Neural progenitor cell (in vitro differentiated cells): ENCODE results near the gene SDK2. TPM values are rescaled to one million over a fixed set of nuclear protein-coding genes. Genes with fewer than 3 reads are reported as not detected.
"Not testable (repeated sequence)": the region's sequence is repeated elsewhere in the genome, so short reads cannot be mapped to it uniquely, and the experiment has no call there.

Experiments
- DNase-seq: peaks from one replicate; pipeline ENCODE4 v3.0.0-alpha.2; 2016; ENCODE audit warnings: low spot score
- H2AFZ ChIP-seq: fragments of 200-600 bp; sonication (generic); replicated peaks from 2 replicates; pipeline ENCODE4 v1.6.1; 2016; ENCODE audit warnings: antibody characterized with exemption
- H3F3A ChIP-seq: fragments of 200-600 bp; sonication (generic); 2 replicates; pipeline ENCODE4 v1.6.1; 2016; ENCODE audit warnings: antibody characterized with exemption, low read depth
- H3K27ac ChIP-seq: fragments of 200-600 bp; sonication (generic); 2 replicates; pipeline ENCODE4 v1.5.1; 2016; ENCODE audit warnings: mild to moderate bottlenecking
- H3K27me3 ChIP-seq: fragments of 200-600 bp; sonication (generic); 2 replicates; pipeline ENCODE4 v1.6.1; 2016; ENCODE audit warnings: mild to moderate bottlenecking, moderate library complexity
- H3K36me3 ChIP-seq: fragments of 200-600 bp; sonication (generic); 2 replicates; pipeline ENCODE4 v1.5.1; 2016
- H3K4me1 ChIP-seq: fragments of 200-600 bp; sonication (generic); 2 replicates; pipeline ENCODE4 v1.6.1; 2016; ENCODE audit warnings: mixed run types
- H3K4me2 ChIP-seq: fragments of 200-600 bp; sonication (generic); 2 replicates; pipeline ENCODE4 v1.6.1; 2016
- H3K4me3 ChIP-seq: fragments of 200-600 bp; sonication (generic); 2 replicates; pipeline ENCODE4 v1.5.1; 2016
- H3K79me2 ChIP-seq: fragments of 200-600 bp; sonication (generic); 2 replicates; pipeline ENCODE4 v1.6.1; 2016; ENCODE audit warnings: low read depth
- H3K9ac ChIP-seq: fragments of 200-600 bp; sonication (generic); 2 replicates; pipeline ENCODE4 v1.6.1; 2016
- H3K9me3 ChIP-seq: fragments of 200-600 bp; sonication (generic); 2 replicates; pipeline ENCODE4 v1.5.1; 2016; ENCODE audit warnings: low read depth
- H4K20me1 ChIP-seq: fragments of 200-600 bp; sonication (generic); 2 replicates; pipeline ENCODE4 v1.6.1; 2016; ENCODE audit warnings: low read depth
- H3K27ac Mint-ChIP-seq: 3 replicates; pipeline ENCODE4 v1.8.0; 2021; ENCODE audit warnings: mixed read lengths
- H3K27me3 Mint-ChIP-seq: 2 replicates; pipeline ENCODE4 v1.8.0; 2022; ENCODE audit warnings: low read depth, mild to moderate bottlenecking, inconsistent platforms, moderate library complexity, mixed read lengths; ENCODE audit not compliant: insufficient read depth
- H3K36me3 Mint-ChIP-seq: 3 replicates; pipeline ENCODE4 v1.8.0; 2021; ENCODE audit warnings: mixed read lengths
- H3K4me1 Mint-ChIP-seq: 3 replicates; pipeline ENCODE4 v1.8.0; 2021; ENCODE audit warnings: mixed read lengths
- H3K4me3 Mint-ChIP-seq: 3 replicates; pipeline ENCODE4 v1.8.0; 2021; ENCODE audit warnings: mild to moderate bottlenecking, moderate library complexity, mixed read lengths
- H3K9me3 Mint-ChIP-seq: 3 replicates; pipeline ENCODE4 v1.8.0; 2020; ENCODE audit warnings: mixed read lengths
- EZH2 ChIP-seq: fragments of 200-600 bp; sonication (generic); IDR thresholded peaks from 2 replicates; pipeline ENCODE4 v1.6.1; 2017; ENCODE audit warnings: antibody characterized with exemption, mild to moderate bottlenecking, moderate library complexity
- EZH2phosphoT487 ChIP-seq: fragments of 200-600 bp; sonication (generic); IDR thresholded peaks from 2 replicates; pipeline ENCODE4 v1.6.1; 2017; ENCODE audit warnings: antibody characterized with exemption
- total RNA-seq: library from RNA; depleted of rRNA; stranded (reverse); fragments of >200 nt; gene quantifications from 2 replicates; pipeline ENCODE4 v1.2.3, GENCODE V29; 2015; ENCODE audit warnings: low replicate concordance
- TF ChIP-seq, protein P1 (sequence below): fragments of 200-600 bp; sonication (generic); IDR thresholded peaks from 2 replicates; pipeline ENCODE4 v1.5.1; 2017; ENCODE audit warnings: antibody characterized with exemption, mild to moderate bottlenecking

Gene SDK2
- total RNA-seq, 1 donor from 2014 or later, result 15.3 TPM

DNA sequence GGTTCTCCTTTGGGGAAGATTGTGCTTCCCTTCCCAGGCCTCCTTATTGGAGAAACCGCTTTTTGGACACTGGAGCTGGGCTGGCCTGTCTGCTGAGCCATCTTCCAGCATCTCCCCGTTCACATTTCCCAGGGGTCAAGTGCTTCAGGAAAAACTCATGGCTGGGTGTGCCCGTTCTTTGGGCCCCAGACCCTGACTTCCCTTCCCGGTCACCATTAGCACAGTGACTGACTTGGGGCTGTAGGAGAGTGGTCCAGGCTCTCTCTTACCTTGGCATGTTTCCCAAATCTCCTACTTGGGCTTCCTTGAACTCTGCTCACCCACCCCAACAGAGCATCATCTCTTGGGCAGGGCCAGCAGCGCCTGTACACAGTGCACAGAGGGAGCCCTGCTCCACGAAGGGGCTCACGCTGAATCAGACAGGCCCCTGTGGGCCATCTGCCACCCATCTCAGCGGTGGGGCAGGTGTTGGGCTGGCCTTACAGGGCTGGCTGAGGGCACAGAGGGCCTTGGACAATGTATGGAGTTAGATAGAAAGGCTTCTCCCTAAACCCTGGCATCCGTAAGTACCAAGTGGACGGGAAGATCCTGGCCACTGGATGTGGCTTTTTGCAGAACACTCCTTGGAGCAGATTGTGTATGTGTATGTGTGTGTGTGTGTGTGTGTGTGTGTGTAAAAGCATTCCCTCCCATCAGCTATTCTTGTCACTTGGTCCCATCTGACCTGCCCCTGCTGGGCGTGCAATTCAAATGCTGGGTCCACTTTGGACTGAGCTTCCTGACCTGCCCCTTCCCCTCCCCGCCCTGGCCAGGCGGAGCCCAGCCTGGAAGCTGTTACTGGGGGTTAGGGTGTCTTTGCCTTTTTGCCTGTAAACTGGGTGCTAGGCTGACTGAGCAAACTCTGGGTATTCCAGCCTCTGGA is 307.6 kb downstream of the SDK2 start:
- Mint-ChIP-seq H3K27me3 (peaks cover 11% of the 10 kb centered on the region), H3K4me3 (no peak overlapping the region), H3K4me1 (peaks cover 45% of the 10 kb centered on the region), H3K27ac (peak overlapping the region; percentile 58), H3K36me3 (peaks cover 24% of the 10 kb centered on the region), H3K9me3 (no peaks in the 10 kb centered on the region)
- Histone ChIP-seq H3K9me3 (no peaks in the 10 kb centered on the region), H3K79me2 (no peaks in the 10 kb centered on the region), H3F3A (peaks cover 17% of the 10 kb centered on the region), H3K36me3 (no peaks in the 10 kb centered on the region), H3K4me3 (no peak overlapping the region), H3K27ac (no peak overlapping the region), H3K4me1 (peaks cover 13% of the 10 kb centered on the region), H3K9ac (no peak overlapping the region), H3K27me3 (no peaks in the 10 kb centered on the region), H3K4me2 (no peak overlapping the region), H2AFZ (no peak overlapping the region), H4K20me1 (peaks cover 7% of the 10 kb centered on the region)
- DNase-seq, result no peak
- TF ChIP-seq EZH2 (no peak), EZH2phosphoT487 (no peak)
- TF ChIP-seq, protein P1, sequence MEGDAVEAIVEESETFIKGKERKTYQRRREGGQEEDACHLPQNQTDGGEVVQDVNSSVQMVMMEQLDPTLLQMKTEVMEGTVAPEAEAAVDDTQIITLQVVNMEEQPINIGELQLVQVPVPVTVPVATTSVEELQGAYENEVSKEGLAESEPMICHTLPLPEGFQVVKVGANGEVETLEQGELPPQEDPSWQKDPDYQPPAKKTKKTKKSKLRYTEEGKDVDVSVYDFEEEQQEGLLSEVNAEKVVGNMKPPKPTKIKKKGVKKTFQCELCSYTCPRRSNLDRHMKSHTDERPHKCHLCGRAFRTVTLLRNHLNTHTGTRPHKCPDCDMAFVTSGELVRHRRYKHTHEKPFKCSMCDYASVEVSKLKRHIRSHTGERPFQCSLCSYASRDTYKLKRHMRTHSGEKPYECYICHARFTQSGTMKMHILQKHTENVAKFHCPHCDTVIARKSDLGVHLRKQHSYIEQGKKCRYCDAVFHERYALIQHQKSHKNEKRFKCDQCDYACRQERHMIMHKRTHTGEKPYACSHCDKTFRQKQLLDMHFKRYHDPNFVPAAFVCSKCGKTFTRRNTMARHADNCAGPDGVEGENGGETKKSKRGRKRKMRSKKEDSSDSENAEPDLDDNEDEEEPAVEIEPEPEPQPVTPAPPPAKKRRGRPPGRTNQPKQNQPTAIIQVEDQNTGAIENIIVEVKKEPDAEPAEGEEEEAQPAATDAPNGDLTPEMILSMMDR, result no peak

DNA sequence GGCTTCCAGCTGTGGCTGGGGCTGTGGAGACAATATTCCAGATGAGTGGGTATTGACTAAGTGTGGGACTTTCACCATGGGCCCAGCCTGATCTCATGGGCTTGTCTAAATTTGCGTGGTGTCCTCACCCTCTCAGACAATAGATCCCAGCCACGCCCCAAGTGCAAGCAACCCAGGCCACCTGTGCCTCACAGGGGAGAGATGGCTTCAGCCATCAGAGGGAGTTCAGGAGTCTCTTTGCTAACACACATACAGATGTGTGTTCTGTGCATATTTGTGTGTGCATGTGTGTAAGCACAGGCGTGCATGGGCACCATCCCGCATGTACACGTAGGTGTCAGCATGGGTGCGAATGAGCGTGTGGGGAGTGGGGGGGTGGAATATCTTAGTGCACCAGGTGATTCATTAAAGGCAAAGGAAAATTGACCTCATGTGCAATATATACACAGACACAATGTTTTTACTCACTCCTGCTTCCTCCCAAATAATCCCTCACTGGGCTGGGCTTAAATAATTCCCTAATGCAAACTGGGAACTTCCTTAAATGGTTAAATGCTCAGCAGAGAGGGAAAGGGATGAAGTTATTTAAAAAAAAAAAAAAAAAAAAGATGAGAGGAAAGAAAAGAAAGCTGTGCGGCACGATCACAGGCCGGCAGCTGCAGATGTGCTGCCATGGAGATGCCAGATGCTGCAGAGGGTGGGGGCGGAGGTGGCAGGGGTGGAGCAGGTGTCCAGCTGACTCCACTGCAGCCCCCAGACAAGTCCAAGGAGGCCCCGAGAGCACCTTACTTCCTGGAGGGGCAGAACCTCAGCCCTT is 308.4 kb downstream of the SDK2 start:
- no peak overlapping the region for H3K4me3 ChIP-seq
- DNase-seq, result no peak
- H3K4me1 ChIP-seq, result peaks cover 7% of the 10 kb centered on the region
- TF ChIP-seq EZH2 (no peak), EZH2phosphoT487 (no peak)
- TF ChIP-seq, protein P1, result no peak
- H3F3A ChIP-seq, result peaks cover 12% of the 10 kb centered on the region
- no peak overlapping the region for H3K27ac ChIP-seq
- H3K36me3 ChIP-seq, result no peaks in the 10 kb centered on the region
- H3K4me3 Mint-ChIP-seq, result peak overlapping the region; percentile 49
- no peaks in the 10 kb centered on the region for H3K27me3 ChIP-seq
- H3K27ac Mint-ChIP-seq, result no peak overlapping the region
- H3K4me1 Mint-ChIP-seq, result peaks cover 38% of the 10 kb centered on the region
- H3K9me3 ChIP-seq, result no peaks in the 10 kb centered on the region
- no peaks in the 10 kb centered on the region for H3K79me2 ChIP-seq
- no peak overlapping the region for H3K4me2 ChIP-seq
- no peak overlapping the region for H3K9ac ChIP-seq
- H3K36me3 Mint-ChIP-seq, result peaks cover 24% of the 10 kb centered on the region
- peaks cover 13% of the 10 kb centered on the region for H3K27me3 Mint-ChIP-seq
- H2AFZ ChIP-seq, result no peak overlapping the region
- peaks cover 3% of the 10 kb centered on the region for H4K20me1 ChIP-seq
- no peaks in the 10 kb centered on the region for H3K9me3 Mint-ChIP-seq

DNA sequence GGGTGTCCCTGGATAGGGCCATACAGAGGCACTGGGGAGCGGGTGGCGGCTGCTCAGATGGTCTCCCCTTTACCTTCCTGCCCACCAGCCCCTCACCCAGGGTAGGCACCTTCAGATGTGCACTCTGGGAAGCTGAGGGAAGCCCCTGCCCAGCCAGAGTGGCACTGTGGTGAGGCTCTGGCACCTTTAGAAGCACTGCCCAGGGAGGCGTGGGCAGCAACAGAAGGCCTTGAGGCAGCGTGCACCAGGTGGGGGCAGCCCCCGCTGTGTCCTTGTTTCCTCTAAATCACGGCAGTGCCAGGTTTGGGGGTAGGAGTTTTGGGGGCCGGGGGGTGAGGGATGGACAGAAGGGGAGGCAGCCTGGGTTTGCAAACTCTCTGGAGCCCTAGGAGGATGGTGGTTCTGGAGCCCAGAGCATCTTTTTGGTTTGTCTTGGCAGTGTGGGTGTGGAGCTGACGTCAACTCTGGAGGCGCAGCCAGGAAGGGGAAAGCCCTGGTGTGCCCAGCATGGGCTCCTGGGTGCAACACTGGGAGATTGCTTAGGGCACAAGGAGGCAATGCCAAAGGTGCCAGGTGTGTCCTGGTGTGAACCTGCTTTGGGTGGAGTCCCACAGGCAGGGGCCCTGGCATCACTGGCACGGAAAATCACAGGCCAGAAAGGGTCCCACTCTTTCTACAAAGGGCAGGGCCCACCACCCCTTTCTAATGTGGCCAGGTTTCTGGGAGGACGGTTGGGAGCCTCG is 309.3 kb downstream of the SDK2 start:
- H3K27me3 Mint-ChIP-seq, result peaks cover 11% of the 10 kb centered on the region
- Histone ChIP-seq H2AFZ (no peak overlapping the region), H3K27ac (no peak overlapping the region), H4K20me1 (peaks cover 3% of the 10 kb centered on the region), H3K79me2 (no peaks in the 10 kb centered on the region), H3K9ac (no peak overlapping the region), H3K4me2 (no peak overlapping the region), H3K4me3 (no peak overlapping the region), H3K27me3 (no peaks in the 10 kb centered on the region), H3K9me3 (no peaks in the 10 kb centered on the region), H3F3A (peaks cover 9% of the 10 kb centered on the region), H3K36me3 (no peaks in the 10 kb centered on the region), H3K4me1 (peaks cover 7% of the 10 kb centered on the region)
- peaks cover 19% of the 10 kb centered on the region for H3K36me3 Mint-ChIP-seq
- no peak for DNase-seq
- H3K4me1 Mint-ChIP-seq, result peaks cover 33% of the 10 kb centered on the region
- no peak overlapping the region for H3K27ac Mint-ChIP-seq
- TF ChIP-seq EZH2phosphoT487, result no peak
- TF ChIP-seq, protein P1, result no peak
- no peak for TF ChIP-seq EZH2
- H3K9me3 Mint-ChIP-seq, result no peaks in the 10 kb centered on the region
- no peak overlapping the region for H3K4me3 Mint-ChIP-seq

DNA sequence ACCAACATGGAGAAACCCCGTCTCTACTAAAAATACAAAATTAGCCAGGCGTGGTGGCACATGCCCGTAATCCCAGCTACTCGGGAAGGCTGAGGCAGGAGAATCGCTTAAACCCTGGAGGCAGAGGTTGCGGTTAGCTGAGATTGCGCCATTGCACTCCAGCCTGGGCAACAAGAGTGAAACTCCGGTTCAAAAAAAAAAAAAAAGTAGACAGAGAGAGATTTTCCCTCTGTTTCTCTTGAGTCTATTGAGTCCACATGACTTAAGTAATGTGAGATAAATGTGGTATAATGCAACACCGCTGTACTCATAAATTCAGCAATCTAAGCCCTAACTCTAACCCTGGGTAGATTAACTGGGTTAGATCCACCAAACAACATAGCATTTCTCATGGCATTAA is 310.8 kb downstream of the SDK2 start:
- not testable (repeated sequence) for H2AFZ ChIP-seq, H3K36me3 ChIP-seq, H3K9me3 ChIP-seq, H3F3A ChIP-seq, DNase-seq, H3K4me3 ChIP-seq, H3K4me1 ChIP-seq, H4K20me1 ChIP-seq, H3K9ac ChIP-seq, H3K79me2 ChIP-seq, H3K4me3 Mint-ChIP-seq, H3K27ac ChIP-seq, H3K9me3 Mint-ChIP-seq, H3K27ac Mint-ChIP-seq, H3K27me3 ChIP-seq, H3K4me2 ChIP-seq, H3K27me3 Mint-ChIP-seq
- peaks cover 11% of the 10 kb centered on the region for H3K36me3 Mint-ChIP-seq
- H3K4me1 Mint-ChIP-seq, result peaks cover 32% of the 10 kb centered on the region
